K562 (cell line): ENCODE data around the gene KCNA1. TPM values are rescaled to one million over a fixed set of nuclear protein-coding genes. Genes with fewer than 3 reads are reported as not detected.

Source experiments
- ATAC-seq: fragments of 200-7000 bp; cut with Tn5 transposase; 3 replicates; pipeline ENCODE4 v1.9.1; 2020; ENCODE audit warnings: moderate library complexity
- BruUV-seq: library from RNA; stranded (reverse); fragments of 400-500 nt; replicated peaks from 2 replicates; lab custom pipeline; 2021; lab: Mats Ljungman, UMichigan
- CTCF ChIA-PET: fragments of 300-600 bp; formaldehyde crosslinking; extraction: SDS; loops from one replicate; lab custom pipeline; 2021; ENCODE audit warnings: low intra/inter-chr PET ratio; lab: Yijun Ruan, JAX
- POLR2A ChIA-PET: fragments of 300-600, 350-650 bp; sonication (Branson Sonifier 250); formaldehyde crosslinking; extraction: SDS; loops from one replicate; lab custom pipeline; 2021; ENCODE audit warnings: antibody characterized with exemption, inconsistent platforms; lab: Yijun Ruan, JAX
- DNase-seq, 4 experiments: peaks; one replicate each; pipeline versions ENCODE4 v3.0.0 to v3.0.0-alpha.2; 2011 to 2018; ENCODE audit warnings: low spot score in 3 of 4, mixed read lengths in 3 of 4; ENCODE audit errors: extremely low read depth in 1 of 4
- FAIRE-seq: peaks from 2 replicates; lab custom pipeline; 2011; peaks lifted over from hg19 to GRCh38; lab: Jason Lieb, UNC
- H2AFZ ChIP-seq: 2 replicates; pipeline ENCODE4 v1.6.0; 2011; ENCODE audit warnings: low read depth, low read length, control low read depth, inconsistent platforms
- H3K27ac ChIP-seq: fragments of 200-600 bp; 3 replicates; pipeline ENCODE4 v1.8.0; 2011; ENCODE audit warnings: low read depth, mild to moderate bottlenecking, control low read depth, inconsistent platforms, low read length, moderate library complexity, mixed read lengths; ENCODE audit errors: extremely low read depth
- H3K27me3 ChIP-seq, 2 experiments: fragments of 300-600 bp in 1 of 2; 2 replicates in 1 of 2; 3 replicates in 1 of 2; pipeline versions ENCODE4 v1.6.0 to v1.8.0; 2011; ENCODE audit warnings: inconsistent platforms in 2 of 2, low read length in 2 of 2, mild to moderate bottlenecking in 1 of 2, mixed read lengths in 1 of 2, moderate library complexity in 1 of 2; ENCODE audit not compliant: control insufficient read depth in 2 of 2, insufficient read depth in 2 of 2
- H3K36me3 ChIP-seq: fragments of 300-600 bp; 3 replicates; pipeline ENCODE4 v1.8.0; 2011; ENCODE audit warnings: mild to moderate bottlenecking, low read length, inconsistent platforms; ENCODE audit not compliant: control insufficient read depth, insufficient read depth
- H3K4me1 ChIP-seq, 2 experiments: fragments of 200-600 bp in 1 of 2; replicated peaks in 1 of 2; 2 replicates in 1 of 2; 3 replicates in 1 of 2; pipeline versions ENCODE4 v1.5.1 to v1.8.0; 2011; ENCODE audit warnings: inconsistent platforms in 2 of 2, low read length in 2 of 2, mild to moderate bottlenecking in 1 of 2, mixed read lengths in 1 of 2, moderate library complexity in 1 of 2; ENCODE audit not compliant: control insufficient read depth in 2 of 2, insufficient read depth in 2 of 2
- H3K4me2 ChIP-seq: 2 replicates; pipeline ENCODE4 v1.6.1; 2011; ENCODE audit warnings: low read length, control low read depth, inconsistent platforms, mixed read lengths; ENCODE audit not compliant: insufficient read depth
- H3K4me3 ChIP-seq: fragments of 200-600 bp; sonication (generic), shearing (Covaris generic); 2 replicates; pipeline ENCODE4 v1.5.1; 2016; ENCODE audit warnings: control low read depth, inconsistent platforms
- H3K79me2 ChIP-seq: fragments of 200-600 bp; 3 replicates; pipeline ENCODE4 v1.8.0; 2011; ENCODE audit warnings: low read length, inconsistent platforms; ENCODE audit not compliant: control insufficient read depth, insufficient read depth
- H3K9ac ChIP-seq, 2 experiments: 2 replicates each; pipeline versions ENCODE4 v1.6.0 to v1.6.1; 2011; ENCODE audit warnings: low read depth in 2 of 2, low read length in 2 of 2, control low read depth in 1 of 2, inconsistent platforms in 1 of 2, mild to moderate bottlenecking in 1 of 2, mixed read lengths in 1 of 2; ENCODE audit not compliant: insufficient read depth in 1 of 2
- H3K9me1 ChIP-seq: one replicate; pipeline ENCODE4 v1.6.0; 2011; ENCODE audit warnings: inconsistent platforms, mild to moderate bottlenecking, low read length, moderate library complexity; ENCODE audit not compliant: control insufficient read depth, insufficient read depth
- H3K9me3 ChIP-seq: replicated peaks from 2 replicates; pipeline ENCODE4 v1.5.1; 2011; ENCODE audit warnings: low read depth, low read length, inconsistent platforms; ENCODE audit not compliant: control insufficient read depth, insufficient read depth
- H4K20me1 ChIP-seq: replicated peaks from 2 replicates; pipeline ENCODE4 v1.6.1; 2011; ENCODE audit warnings: low read length, inconsistent platforms, mixed read lengths; ENCODE audit not compliant: control insufficient read depth, insufficient read depth
- ELF4 ChIP-seq: fragments of 450-650 bp; formaldehyde crosslinking; IDR thresholded peaks from 2 replicates; pipeline ENCODE4 v1.4.0; 2022; ENCODE audit warnings: missing genetic modification characterization
- FOS ChIP-seq: IDR thresholded peaks from 3 replicates; pipeline ENCODE4 v1.6.1; 2011; ENCODE audit not compliant: insufficient read length; ENCODE audit errors: extremely low read depth
- FOSL1 ChIP-seq: fragments of 200-800 bp; sonication (Bioruptor generic); conservative IDR thresholded peaks from 2 replicates; pipeline ENCODE4 v1.6.1; 2016; ENCODE audit warnings: missing genetic modification characterization, missing compliant biosample characterization
- KDM1A ChIP-seq, 2 experiments: fragments of 450-650 bp; IDR thresholded peaks; 2 replicates each; pipeline ENCODE4 v1.6.1; 2016; ENCODE audit warnings: mild to moderate bottlenecking in 2 of 2
- NFE2L1 ChIP-seq: fragments of 450-650 bp; IDR thresholded peaks from 2 replicates; pipeline ENCODE4 v1.6.1; 2016; ENCODE audit warnings: missing genetic modification characterization, low read depth, mild to moderate bottlenecking, missing compliant biosample characterization, moderate library complexity, borderline replicate concordance
- SMARCC2 ChIP-seq: fragments of 450-650 bp; IDR thresholded peaks from 2 replicates; pipeline ENCODE4 v1.6.1; 2017; ENCODE audit warnings: antibody characterized with exemption, moderate library complexity, mild to moderate bottlenecking, low read depth
- STAG1 ChIP-seq: sonication (generic); formaldehyde crosslinking; IDR thresholded peaks from 2 replicates; pipeline ENCODE4 v1.5.0; 2020; ENCODE audit warnings: missing genetic modification reagents, borderline replicate concordance
- ZNF12 ChIP-seq: sonication (generic); formaldehyde crosslinking; IDR thresholded peaks from 2 replicates; pipeline ENCODE4 v1.4.0; 2020; ENCODE audit warnings: mild to moderate bottlenecking, missing genetic modification reagents
- WGBS: fragments of 100-300 bp; shearing (Covaris generic); methylation state at CpG from one replicate; pipeline ENCODE4 v1.1.6; 2016; ENCODE audit warnings: low coverage, mixed read lengths; ENCODE audit not compliant: insufficient coverage; ENCODE audit errors: missing lambda C conversion rate; 5-methylcytosine and 5-hydroxymethylcytosine counted together
- in situ Hi-C: fragments of 300-500 bp; cut with MboI; formaldehyde crosslinking; loops from 4 replicates; pipeline ENCODE4 v1.15.0; 2018; ENCODE audit warnings: inconsistent platforms, mixed read lengths
- intact Hi-C: fragments of 100-400 bp; cut with micrococcal nuclease; formaldehyde crosslinking; loops from 2 replicates; pipeline ENCODE4 v1.14.2; 2022
- polyA plus RNA-seq, 8 experiments: library from polyadenylated mRNA; depleted of rRNA in 4 of 8; stranded (reverse) in 5 of 8; unstranded in 3 of 8; fragments of >200 nt; fragmentation: Nextera tagmentation in 2 of 8; fragmentation: Illumina TruSeq in 1 of 8; extraction: Ambion mirVana in 2 of 8; extraction: Trizol in 1 of 8; gene quantifications; 2 replicates each; pipeline versions ENCODE4 v1.2.1 to v1.2.3, GENCODE V29; 2011 to 2014; ENCODE audit warnings: inconsistent platforms in 1 of 8, missing spikeins in 1 of 8
- total RNA-seq, 7 experiments: library from RNA; depleted of rRNA in 6 of 7; stranded (reverse); fragments of >200 nt in 6 of 7; fragmentation: Illumina TruSeq in 2 of 7; extraction: Trizol in 2 of 7; gene quantifications; 2 replicates each; pipeline versions ENCODE4 v1.2.1 to v1.2.3, GENCODE V29; 2011 to 2021; ENCODE audit warnings: low replicate concordance in 1 of 7

Gene KCNA1
- total and polyA plus RNA-seq, 9 of the 15 experiments (the other 6 are each of a cell fraction or from before 2014, with no cell fraction given) = not detected

GRCh38 chr12:4962539-4963486 is 53.1 kb downstream of the KCNA1 start:
- Histone ChIP-seq H3K27ac (no peak overlapping the region), H2AFZ (no peak overlapping the region), H3K4me1 (no peaks in the 10 kb centered on the region), H3K79me2 (no peaks in the 10 kb centered on the region), H3K9me1 (no peaks in the 10 kb centered on the region), H3K9me3 (no peaks in the 10 kb centered on the region), H3K27me3 (no peaks in the 10 kb centered on the region; a peak in 2 of 5 replicates), H3K4me2 (no peak overlapping the region), H3K9ac (no peak overlapping the region), H4K20me1 (no peaks in the 10 kb centered on the region), H3K4me3 (no peak overlapping the region), H3K36me3 (no peaks in the 10 kb centered on the region)
- DNase-seq (no peak), ATAC-seq (no peak), FAIRE-seq (no peak)
- POLR2A ChIA-PET = no interaction called here
- in situ Hi-C loops = no loop called here
- 1% methylated on average over 16 of the region's 17 CpGs for WGBS
- BruUV-seq = no TSS peak
- no peak for TF ChIP-seq KDM1A (IDR thresholded peaks at IDR 0.05)
- no peak for TF ChIP-seq STAG1 (CRISPR knock-in tag)
- no peak for TF ChIP-seq NFE2L1
- TF ChIP-seq FOS = no peak
- TF ChIP-seq ZNF12 (CRISPR knock-in tag) = peak; percentile 82
- TF ChIP-seq ELF4 (CRISPR knock-in tag) = no peak
- TF ChIP-seq FOSL1 (tag) = peak; percentile 43
- TF ChIP-seq SMARCC2 = no peak
- CTCF ChIA-PET = no interaction called here
- intact Hi-C loops = no loop called here

Other genes with a start within 250 kb of the KCNA1 start
- not detected in 2 replicates for gene GALNT8, start 189.5 kb upstream of the KCNA1 start, total RNA-seq (2014; rRNA removed)
- gene GALNT8, start 189.5 kb upstream of the KCNA1 start, total RNA-seq (2014; rRNA removed; fragmentation: Illumina TruSeq; extraction: Trizol) = 0.11 TPM in 1 of 2 replicates, not detected in the other
- gene GALNT8, start 189.5 kb upstream of the KCNA1 start, total RNA-seq (2015; rRNA removed; fragmentation: Illumina TruSeq; extraction: Trizol) = not detected in 2 replicates
- gene GALNT8, start 189.5 kb upstream of the KCNA1 start, total RNA-seq (2021) = 0.07 TPM in 1 of 2 replicates, not detected in the other
- 0.07 TPM in 1 of 2 replicates, not detected in the other for gene GALNT8, start 189.5 kb upstream of the KCNA1 start, polyA plus RNA-seq (2011; rRNA removed)
- gene GALNT8, start 189.5 kb upstream of the KCNA1 start, polyA plus RNA-seq (2014; fragmentation: Illumina TruSeq; extraction: Trizol) = not detected in 2 replicates
- gene GALNT8, start 189.5 kb upstream of the KCNA1 start, polyA plus RNA-seq (2014; fragmentation: Nextera tagmentation; extraction: Ambion mirVana) = under 1 TPM; 0.21 to 0.23 TPM
- gene GALNT8, start 189.5 kb upstream of the KCNA1 start, polyA plus RNA-seq (2014; rRNA removed) = 0.46 TPM in 1 of 2 replicates, not detected in the other
- not detected in 2 replicates for gene KCNA5, start 134.0 kb downstream of the KCNA1 start, total RNA-seq (2014; rRNA removed)
- gene KCNA5, start 134.0 kb downstream of the KCNA1 start, total RNA-seq (2014; rRNA removed; fragmentation: Illumina TruSeq; extraction: Trizol) = not detected in 2 replicates
- not detected in 2 replicates for gene KCNA5, start 134.0 kb downstream of the KCNA1 start, total RNA-seq (2015; rRNA removed; fragmentation: Illumina TruSeq; extraction: Trizol)
- not detected in 2 replicates for gene KCNA5, start 134.0 kb downstream of the KCNA1 start, total RNA-seq (2021)
- not detected in 2 replicates for gene KCNA5, start 134.0 kb downstream of the KCNA1 start, polyA plus RNA-seq (2011; rRNA removed)
- not detected in 2 replicates for gene KCNA5, start 134.0 kb downstream of the KCNA1 start, polyA plus RNA-seq (2014; fragmentation: Illumina TruSeq; extraction: Trizol)
- gene KCNA5, start 134.0 kb downstream of the KCNA1 start, polyA plus RNA-seq (2014; fragmentation: Nextera tagmentation; extraction: Ambion mirVana) = not detected
- gene KCNA5, start 134.0 kb downstream of the KCNA1 start, polyA plus RNA-seq (2014; rRNA removed) = not detected in 2 replicates